H1 (cell line): ENCODE results near the gene TDRD15. TPM values are rescaled to one million over a fixed set of nuclear protein-coding genes. Genes with fewer than 3 reads are reported as not detected.
A peak's percentile ranks its signal among the peaks of the same experiment; 100 is the strongest.

Source experiments
- CTCF ChIA-PET: fragments of 300-600 bp; sonication (Branson Sonifier 250); formaldehyde crosslinking; loops from one replicate; lab custom pipeline; 2021; ENCODE audit not compliant: partially characterized antibody; lab: Charles Lee
- POLR2A ChIA-PET: fragments of 300-600 bp; sonication (Branson Sonifier 250); formaldehyde crosslinking; loops from one replicate; lab custom pipeline; 2021; ENCODE audit warnings: inconsistent platforms; ENCODE audit not compliant: partially characterized antibody; lab: Charles Lee
- DNase-seq, 2 experiments: peaks; one replicate each; pipeline versions ENCODE4 v3.0.0 to v3.0.0-alpha.2; 2010 to 2022; ENCODE audit warnings: low spot score in 2 of 2, low read depth in 1 of 2, mixed read lengths in 1 of 2
- FAIRE-seq: peaks from 2 replicates; lab custom pipeline; 2011; peaks lifted over from hg19 to GRCh38; lab: Jason Lieb, UNC
- H2AFZ ChIP-seq: 2 replicates; pipeline ENCODE4 v1.8.1; 2012; ENCODE audit warnings: low read length, inconsistent platforms
- H2AK5ac ChIP-seq: 2 replicates; pipeline ENCODE4 v1.6.1; 2013; ENCODE audit warnings: low read depth, low read length
- H2BK120ac ChIP-seq: replicated peaks from 2 replicates; pipeline ENCODE3; 2013; ENCODE audit warnings: low read depth, low read length, inconsistent platforms
- H2BK12ac ChIP-seq: 2 replicates; pipeline ENCODE4 v1.6.1; 2013; ENCODE audit warnings: low read depth, low read length
- H2BK15ac ChIP-seq: 2 replicates; pipeline ENCODE4 v1.6.1; 2013; ENCODE audit warnings: low read length
- H2BK20ac ChIP-seq: 2 replicates; pipeline ENCODE4 v1.6.1; 2013; ENCODE audit warnings: low read length
- H2BK5ac ChIP-seq: 2 replicates; pipeline ENCODE4 v1.6.1; 2013; ENCODE audit warnings: low read depth, low read length
- H3K14ac ChIP-seq: 2 replicates; pipeline ENCODE4 v1.6.1; 2013; ENCODE audit warnings: inconsistent platforms; ENCODE audit not compliant: insufficient read length
- H3K18ac ChIP-seq: 2 replicates; pipeline ENCODE4 v1.6.1; 2013; ENCODE audit warnings: low read length; ENCODE audit errors: extremely low read depth
- H3K23ac ChIP-seq: 2 replicates; pipeline ENCODE4 v1.6.1; 2013; ENCODE audit warnings: inconsistent platforms; ENCODE audit not compliant: insufficient read length
- H3K23me2 ChIP-seq: 2 replicates; pipeline ENCODE4 v1.6.1; 2013; ENCODE audit warnings: low read depth, low read length
- H3K27ac ChIP-seq: 2 replicates; pipeline ENCODE4 v1.6.1; 2011; ENCODE audit warnings: low read depth, low read length, inconsistent platforms
- H3K27me3 ChIP-seq, 4 experiments: replicated peaks in 1 of 4; 1 replicate in 1 of 4; 2 replicates in 3 of 4; pipeline versions ENCODE4 v1.6.1 to v1.8.1; 2011 to 2013; ENCODE audit warnings: low read length in 3 of 4, mild to moderate bottlenecking in 3 of 4, inconsistent platforms in 2 of 4, mixed read lengths in 2 of 4, moderate library complexity in 1 of 4; ENCODE audit not compliant: control insufficient read depth in 3 of 4, insufficient read depth in 3 of 4; ENCODE audit errors: extremely low read depth in 1 of 4
- H3K36me3 ChIP-seq, 4 experiments: 2 replicates each; pipeline versions ENCODE4 v1.6.1 to v1.8.1; 2011 to 2013; ENCODE audit warnings: mild to moderate bottlenecking in 4 of 4, low read length in 3 of 4, moderate library complexity in 2 of 4, control low read depth in 1 of 4, inconsistent platforms in 1 of 4; ENCODE audit not compliant: insufficient read depth in 4 of 4, control insufficient read depth in 2 of 4
- H3K4ac ChIP-seq: replicated peaks from 2 replicates; pipeline ENCODE3; 2013; ENCODE audit warnings: low read length, low read depth, mixed read lengths, inconsistent platforms; ENCODE audit not compliant: insufficient read length
- H3K4me1 ChIP-seq, 4 experiments: replicated peaks in 1 of 4; 1 replicate in 1 of 4; 2 replicates in 3 of 4; pipeline versions ENCODE4 v1.6.1 to v1.8.1; 2011 to 2013; ENCODE audit warnings: low read length in 3 of 4, inconsistent platforms in 2 of 4, mixed read lengths in 1 of 4; ENCODE audit not compliant: insufficient read depth in 4 of 4, control insufficient read depth in 3 of 4
- H3K4me2 ChIP-seq, 2 experiments: 2 replicates each; pipeline versions ENCODE4 v1.6.1 to v1.8.1; 2011 to 2013; ENCODE audit warnings: low read depth in 2 of 2, low read length in 2 of 2, control low read depth in 1 of 2, inconsistent platforms in 1 of 2, mild to moderate bottlenecking in 1 of 2; ENCODE audit not compliant: insufficient read depth in 1 of 2
- H3K4me3 ChIP-seq, 4 experiments: fragments of 200-600, 300-600 bp in 1 of 4; sonication (generic), shearing (Covaris generic), sonication (Bioruptor Twin) in 1 of 4; 2 replicates each; pipeline versions ENCODE4 v1.5.1 to v1.8.1; 2011 to 2016; ENCODE audit warnings: low read length in 4 of 4, low read depth in 3 of 4, control low read depth in 2 of 4, inconsistent platforms in 2 of 4, mild to moderate bottlenecking in 2 of 4, mixed read lengths in 1 of 4, moderate library complexity in 1 of 4; ENCODE audit not compliant: insufficient read depth in 2 of 4; ENCODE audit errors: extremely low read depth in 1 of 4
- H3K56ac ChIP-seq: replicated peaks from 2 replicates; pipeline ENCODE3; 2013; ENCODE audit warnings: low read depth, mild to moderate bottlenecking, mixed read lengths, low read length, inconsistent platforms; ENCODE audit not compliant: insufficient read length
- H3K79me1 ChIP-seq: 2 replicates; pipeline ENCODE4 v1.6.1; 2013; ENCODE audit warnings: low read depth, low read length, control low read depth
- H3K79me2 ChIP-seq, 2 experiments: 2 replicates each; pipeline versions ENCODE4 v1.6.1 to v1.8.1; 2012 to 2013; ENCODE audit warnings: low read length in 2 of 2, mild to moderate bottlenecking in 2 of 2, inconsistent platforms in 1 of 2; ENCODE audit not compliant: insufficient read depth in 2 of 2, control insufficient read depth in 1 of 2
- H3K9ac ChIP-seq, 4 experiments: replicated peaks in 1 of 4; 1 replicate in 1 of 4; 2 replicates in 3 of 4; pipeline versions ENCODE4 v1.6.1 to v1.8.1; 2011 to 2013; ENCODE audit warnings: low read depth in 3 of 4, low read length in 3 of 4, control low read depth in 2 of 4, mild to moderate bottlenecking in 2 of 4, moderate library complexity in 2 of 4, inconsistent platforms in 1 of 4; ENCODE audit errors: extremely low read depth in 1 of 4
- H3K9me3 ChIP-seq, 2 experiments: 2 replicates each; pipeline versions ENCODE4 v1.6.1 to v1.8.1; 2012 to 2013; ENCODE audit warnings: mild to moderate bottlenecking in 2 of 2, moderate library complexity in 2 of 2, control low read depth in 1 of 2, inconsistent platforms in 1 of 2, low read depth in 1 of 2, low read length in 1 of 2, mixed read lengths in 1 of 2; ENCODE audit not compliant: insufficient read depth in 2 of 2
- H4K20me1 ChIP-seq, 2 experiments: replicated peaks in 1 of 2; 2 replicates each; pipeline versions ENCODE3 to v1.8.1; 2011 to 2013; ENCODE audit warnings: inconsistent platforms in 2 of 2, low read length in 2 of 2, mild to moderate bottlenecking in 1 of 2; ENCODE audit not compliant: insufficient read depth in 2 of 2, control insufficient read depth in 1 of 2
- H4K5ac ChIP-seq: 2 replicates; pipeline ENCODE4 v1.6.1; 2013; ENCODE audit warnings: low read length, low read depth, mixed read lengths, inconsistent platforms; ENCODE audit not compliant: insufficient read length
- H4K8ac ChIP-seq: 2 replicates; pipeline ENCODE4 v1.8.0; 2013; ENCODE audit warnings: mild to moderate bottlenecking, moderate library complexity, low read length, inconsistent platforms; ENCODE audit not compliant: insufficient read depth; ENCODE audit errors: extremely low read depth
- H4K91ac ChIP-seq: replicated peaks from 2 replicates; pipeline ENCODE3; 2013; ENCODE audit warnings: low read length, mixed read lengths, inconsistent platforms; ENCODE audit not compliant: insufficient read length
- HDAC2 ChIP-seq, 2 experiments: fragments of 300-600 bp in 1 of 2; sonication (generic) in 1 of 2; IDR thresholded peaks; 2 replicates each; pipeline ENCODE4 v1.6.1; 2011 to 2012; ENCODE audit warnings: low read depth in 2 of 2, low read length in 2 of 2, mild to moderate bottlenecking in 2 of 2, moderate library complexity in 2 of 2, borderline replicate concordance in 1 of 2, inconsistent platforms in 1 of 2
- KDM1A ChIP-seq: fragments of 200-600, 300-600 bp; sonication (generic); IDR thresholded peaks from 2 replicates; pipeline ENCODE4 v1.7.1; 2016; ENCODE audit warnings: mild to moderate bottlenecking, low read length, borderline replicate concordance
- RAD21 ChIP-seq, 2 experiments: IDR thresholded peaks in 1 of 2; conservative IDR thresholded peaks in 1 of 2; 2 replicates each; pipeline ENCODE4 v1.6.1; 2011; ENCODE audit warnings: low read depth in 2 of 2, low read length in 2 of 2, improper control_type of control experiment in 1 of 2, inconsistent platforms in 1 of 2, mild to moderate bottlenecking in 1 of 2, moderate library complexity in 1 of 2
- WGBS, 2 experiments: shearing (Covaris generic) in 1 of 2; methylation state at CpG; one replicate each; pipeline versions ENCODE4 v1.1.6 to v1.1.7; 2013 to 2015; ENCODE audit warnings: low lambda C conversion rate in 2 of 2, mixed read lengths in 2 of 2, inconsistent platforms in 1 of 2, low coverage in 1 of 2, missing lambda C conversion rate in 1 of 2; ENCODE audit not compliant: insufficient replicate concordance in 2 of 2, insufficient coverage in 1 of 2, insufficient read length in 1 of 2; ENCODE audit errors: extremely low coverage in 1 of 2, missing lambda C conversion rate in 1 of 2; 5-methylcytosine and 5-hydroxymethylcytosine counted together
- polyA plus RNA-seq, 7 experiments: library from polyadenylated mRNA; depleted of rRNA in 3 of 7; stranded (reverse) in 5 of 7; unstranded in 2 of 7; fragments of >200 nt in 5 of 7; fragments of 200-250 nt in 2 of 7; gene quantifications; 1 replicate in 5 of 7; 2 replicates in 1 of 7; 4 replicates in 1 of 7; pipeline versions ENCODE4 v1.2.1 to v1.2.3, GENCODE V29; 2011 to 2013; ENCODE audit warnings: missing spikeins in 2 of 7, mixed read lengths in 2 of 7
- total RNA-seq: library from RNA; stranded (reverse); fragmentation: NEBNext Ultra II Directional; extraction: Animal tissue kit (Norgen Biotek cat#: 25700); gene quantifications from 2 replicates; pipeline ENCODE4 v1.2.1, GENCODE V29; 2021
- TF ChIP-seq, protein P1 (sequence below): IDR thresholded peaks from 2 replicates; pipeline ENCODE4 v1.6.1; 2011; ENCODE audit warnings: low read length, improper control_type of control experiment

Gene TDRD15
- total and polyA plus RNA-seq, 2 of the 8 experiments (the other 6 are each of a cell fraction or from before 2014, with no cell fraction given), result not detected

DNA sequence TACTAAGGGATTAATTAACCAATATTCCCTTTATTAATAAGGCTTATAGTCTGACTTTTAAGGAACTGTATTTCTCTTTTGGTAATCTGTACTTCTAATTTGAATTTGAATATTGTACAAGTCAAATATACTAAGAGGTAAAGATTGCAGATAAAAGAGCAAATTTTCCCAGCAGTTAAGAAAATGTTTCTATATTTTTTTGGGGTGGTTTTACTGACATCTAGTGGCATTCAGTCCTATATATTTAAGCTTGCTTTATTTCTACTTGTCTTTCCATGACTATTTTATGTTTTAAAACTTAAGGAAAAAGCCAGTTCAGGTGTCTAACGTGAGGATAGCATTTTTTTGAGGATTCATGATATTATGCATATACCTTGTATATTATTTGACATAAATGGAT, 41.6 kb downstream of the TDRD15 start:
- Histone ChIP-seq H2BK15ac (no peak overlapping the region), H4K91ac (no peak overlapping the region), H3K4ac (no peak overlapping the region), H2BK120ac (no peak overlapping the region), H3K4me1 (no peaks in the 10 kb centered on the region), H3K23me2 (no peaks in the 10 kb centered on the region), H4K5ac (no peak overlapping the region), H3K79me2 (no peaks in the 10 kb centered on the region), H3K18ac (no peak overlapping the region), H2AFZ (no peak overlapping the region), H3K36me3 (no peaks in the 10 kb centered on the region), H3K9me3 (no peaks in the 10 kb centered on the region; a peak in 1 of 4 replicates), H3K4me3 (no peak overlapping the region), H3K27ac (no peak overlapping the region), H3K23ac (no peak overlapping the region), H2AK5ac (no peak overlapping the region), H3K79me1 (no peaks in the 10 kb centered on the region), H3K14ac (no peak overlapping the region), H2BK5ac (no peak overlapping the region), H2BK12ac (no peak overlapping the region), H2BK20ac (no peak overlapping the region), H3K9ac (no peak overlapping the region), H4K8ac (no peak overlapping the region), H3K4me2 (no peak overlapping the region), H4K20me1 (no peaks in the 10 kb centered on the region), H3K27me3 (no peaks in the 10 kb centered on the region), H3K56ac (no peak overlapping the region)
- ChIA-PET CTCF (interaction anchor here (0.8 to 2.3 kb wide), 11 partner anchors 48 to 504 kb away, joined by 3 to 11 read pairs (median 4); partner anchors contain the start of gene APOB), POLR2A (no interaction called here)
- DNase-seq (no peak), FAIRE-seq (no peak)
- TF ChIP-seq RAD21 (IDR thresholded peaks at IDR 0.05 in 1 of 2, conservative IDR thresholded peaks at IDR 0.05 in 1 of 2; ENCODE audit: low read depth in 2 of 2, low read length in 2 of 2) (peak in 1 of 2 experiments; percentile 42; a peak in 3 of 4 replicates), KDM1A (no peak), HDAC2 (IDR thresholded peaks at IDR 0.05; ENCODE audit: borderline replicate concordance in 1 of 2, low read depth in 2 of 2, low read length in 2 of 2) (no peak)
- TF ChIP-seq, protein P1, sequence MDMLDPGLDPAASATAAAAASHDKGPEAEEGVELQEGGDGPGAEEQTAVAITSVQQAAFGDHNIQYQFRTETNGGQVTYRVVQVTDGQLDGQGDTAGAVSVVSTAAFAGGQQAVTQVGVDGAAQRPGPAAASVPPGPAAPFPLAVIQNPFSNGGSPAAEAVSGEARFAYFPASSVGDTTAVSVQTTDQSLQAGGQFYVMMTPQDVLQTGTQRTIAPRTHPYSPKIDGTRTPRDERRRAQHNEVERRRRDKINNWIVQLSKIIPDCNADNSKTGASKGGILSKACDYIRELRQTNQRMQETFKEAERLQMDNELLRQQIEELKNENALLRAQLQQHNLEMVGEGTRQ, result no peak
- 6% methylated on average over 1 of the region's 1 CpG; no CpG with 5 or more reads in 1 of the 2 experiments for WGBS, 2 experiments
